Transverse colon (tissue), 3 donors: ENCODE data around the gene C11orf21.
"Not testable (repeated sequence)": the region's sequence is repeated elsewhere in the genome, so short reads cannot be mapped to it uniquely, and the experiment has no call there.

Source experiments
- EP300 ChIP-seq: sonication (generic); formaldehyde crosslinking; IDR thresholded peaks from one replicate; pipeline ENCODE4 v1.6.1; 2017; ENCODE audit warnings: antibody characterized with exemption, low read depth
- TF ChIP-seq, protein P1 (sequence below), 5 experiments: fragments of 200-600 bp in 3 of 5; fragments of 450-650 bp in 2 of 5; sonication (generic) in 3 of 5; IDR thresholded peaks; 1 replicate in 2 of 5; 2 replicates in 3 of 5; pipeline ENCODE4 v1.5.1; 2016 to 2017; ENCODE audit warnings: antibody characterized with exemption in 5 of 5, inconsistent platforms in 3 of 5, mild to moderate bottlenecking in 2 of 5, moderate library complexity in 1 of 5

DNA sequence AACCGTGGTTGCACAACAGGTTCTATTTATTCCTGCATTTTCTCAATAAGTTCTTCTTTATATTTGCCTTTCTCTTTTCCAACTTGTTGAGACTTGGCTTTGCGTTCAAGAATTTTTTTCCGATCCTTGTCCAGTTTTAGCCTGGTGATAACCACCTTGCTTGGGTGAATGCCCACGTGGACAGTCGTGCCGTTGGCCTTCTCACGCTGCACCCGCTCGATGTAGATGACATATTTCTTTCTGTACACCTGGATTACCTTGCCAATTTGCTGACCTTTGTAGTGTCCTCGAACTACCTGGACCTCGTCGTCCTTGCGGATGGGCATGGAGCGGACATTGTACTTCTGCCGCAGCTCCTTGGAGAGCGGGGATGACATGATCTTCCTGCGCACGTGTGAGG, 33.6 kb upstream of the C11orf21 start:
- TF ChIP-seq, protein P1, sequence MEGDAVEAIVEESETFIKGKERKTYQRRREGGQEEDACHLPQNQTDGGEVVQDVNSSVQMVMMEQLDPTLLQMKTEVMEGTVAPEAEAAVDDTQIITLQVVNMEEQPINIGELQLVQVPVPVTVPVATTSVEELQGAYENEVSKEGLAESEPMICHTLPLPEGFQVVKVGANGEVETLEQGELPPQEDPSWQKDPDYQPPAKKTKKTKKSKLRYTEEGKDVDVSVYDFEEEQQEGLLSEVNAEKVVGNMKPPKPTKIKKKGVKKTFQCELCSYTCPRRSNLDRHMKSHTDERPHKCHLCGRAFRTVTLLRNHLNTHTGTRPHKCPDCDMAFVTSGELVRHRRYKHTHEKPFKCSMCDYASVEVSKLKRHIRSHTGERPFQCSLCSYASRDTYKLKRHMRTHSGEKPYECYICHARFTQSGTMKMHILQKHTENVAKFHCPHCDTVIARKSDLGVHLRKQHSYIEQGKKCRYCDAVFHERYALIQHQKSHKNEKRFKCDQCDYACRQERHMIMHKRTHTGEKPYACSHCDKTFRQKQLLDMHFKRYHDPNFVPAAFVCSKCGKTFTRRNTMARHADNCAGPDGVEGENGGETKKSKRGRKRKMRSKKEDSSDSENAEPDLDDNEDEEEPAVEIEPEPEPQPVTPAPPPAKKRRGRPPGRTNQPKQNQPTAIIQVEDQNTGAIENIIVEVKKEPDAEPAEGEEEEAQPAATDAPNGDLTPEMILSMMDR (IDR thresholded peaks at IDR 0.05): not testable (repeated sequence)
- not testable (repeated sequence) for TF ChIP-seq EP300
